HCT116 (cell line): ENCODE data around the gene IQCM. TPM values are rescaled to one million over a fixed set of nuclear protein-coding genes. Genes with fewer than 3 reads are reported as not detected.

Source experiments
- ATAC-seq: fragments of 200-7000 bp; cut with Tn5 transposase; 2 replicates; pipeline ENCODE4 v1.9.1; 2020; ENCODE audit warnings: mild to moderate bottlenecking, moderate library complexity
- BruUV-seq: library from RNA; stranded (reverse); fragments of 400-500 nt; replicated peaks from 2 replicates; lab custom pipeline; 2021; lab: Mats Ljungman, UMichigan
- CTCF ChIA-PET: fragments of 300-600 bp; sonication (Branson Sonifier 250); formaldehyde crosslinking; loops from one replicate; lab custom pipeline; 2021; ENCODE audit warnings: antibody characterized with exemption; lab: Charles Lee
- POLR2A ChIA-PET: fragments of 300-600, 350-600 bp; sonication (Branson Sonifier 250); formaldehyde crosslinking; loops from one replicate; lab custom pipeline; 2021; ENCODE audit warnings: antibody characterized with exemption; lab: Charles Lee
- RAD21 ChIA-PET, 2 experiments: fragments of 300-600 bp; sonication (Branson Sonifier 250); formaldehyde crosslinking; loops; one replicate each; lab custom pipeline; 2023; ENCODE audit warnings: low total read pairs in 2 of 2; ENCODE audit not compliant: uncharacterized antibody in 2 of 2, unreplicated experiment in 2 of 2, low non-redundant PET in 1 of 2; lab: Charles Lee
- DNase-seq: peaks from one replicate; pipeline ENCODE4 v3.0.0-alpha.2; 2010; ENCODE audit warnings: low read depth, low spot score
- H2AFZ ChIP-seq: fragments of 200-600 bp; shearing (Covaris generic), sonication (generic); 2 replicates; pipeline ENCODE4 v1.6.1; 2017; ENCODE audit warnings: low read depth, mixed run types, mixed read lengths, antibody characterized with exemption, low read length; ENCODE audit not compliant: poor library complexity, severe bottlenecking
- H3K27ac ChIP-seq: 2 replicates; pipeline ENCODE4 v1.5.1; 2012; ENCODE audit warnings: low read depth, low read length
- H3K27me3 ChIP-seq: fragments of 200-600 bp; sonication (generic); 2 replicates; pipeline ENCODE4 v1.6.1; 2016; ENCODE audit warnings: mixed run types, low read length, mixed read lengths; ENCODE audit not compliant: insufficient read depth
- H3K36me3 ChIP-seq, 2 experiments: fragments of 200-500 bp in 1 of 2; fragments of 200-600 bp in 1 of 2; sonication (Bioruptor generic) in 1 of 2; sonication (generic) in 1 of 2; 2 replicates each; pipeline versions ENCODE4 v1.5.1 to v1.6.1; 2014 to 2016; ENCODE audit warnings: low read length in 2 of 2, inconsistent platforms in 1 of 2, mixed read lengths in 1 of 2, mixed run types in 1 of 2; ENCODE audit not compliant: insufficient read depth in 2 of 2, control insufficient read depth in 1 of 2
- H3K4me1 ChIP-seq, 2 experiments: fragments of 200-600 bp in 1 of 2; sonication (generic) in 1 of 2; 2 replicates each; pipeline versions ENCODE4 v1.5.1 to v1.6.1; 2012 to 2017; ENCODE audit warnings: low read length in 2 of 2, inconsistent platforms in 1 of 2, mild to moderate bottlenecking in 1 of 2, mixed read lengths in 1 of 2, mixed run types in 1 of 2, moderate library complexity in 1 of 2; ENCODE audit not compliant: insufficient read depth in 2 of 2, control insufficient read depth in 1 of 2
- H3K4me2 ChIP-seq: fragments of 200-600 bp; sonication (generic); 2 replicates; pipeline ENCODE4 v1.6.1; 2017; ENCODE audit warnings: mixed run types, low read length, mixed read lengths
- H3K4me3 ChIP-seq, 2 experiments: fragments of 200-600 bp in 1 of 2; sonication (generic) in 1 of 2; replicated peaks in 1 of 2; 2 replicates each; pipeline ENCODE4 v1.5.1; 2011 to 2016; ENCODE audit warnings: low read length in 2 of 2, control low read depth in 1 of 2, low read depth in 1 of 2, mild to moderate bottlenecking in 1 of 2, mixed read lengths in 1 of 2, mixed run types in 1 of 2
- H3K79me2 ChIP-seq: fragments of 200-600 bp; sonication (generic); 2 replicates; pipeline ENCODE4 v1.6.1; 2017; ENCODE audit warnings: mild to moderate bottlenecking, mixed run types, low read length, moderate library complexity, mixed read lengths; ENCODE audit not compliant: insufficient read depth
- H3K9ac ChIP-seq: fragments of 200-600 bp; sonication (generic); 2 replicates; pipeline ENCODE4 v1.6.1; 2016; ENCODE audit warnings: low read length, mixed read lengths
- H3K9me2 ChIP-seq: fragments of 200-600 bp; sonication (generic), shearing (Covaris generic); 2 replicates; pipeline ENCODE4 v1.6.1; 2017; ENCODE audit warnings: mixed run types, mild to moderate bottlenecking, moderate library complexity; ENCODE audit not compliant: insufficient read depth
- H3K9me3 ChIP-seq, 2 experiments: fragments of 200-500 bp in 1 of 2; fragments of 200-600 bp in 1 of 2; sonication (Bioruptor generic) in 1 of 2; sonication (generic) in 1 of 2; 2 replicates each; pipeline ENCODE4 v1.6.1; 2014 to 2017; ENCODE audit warnings: low read length in 2 of 2, mixed read lengths in 2 of 2, inconsistent platforms in 1 of 2, low read depth in 1 of 2, mild to moderate bottlenecking in 1 of 2, mixed run types in 1 of 2, moderate library complexity in 1 of 2; ENCODE audit not compliant: control insufficient read depth in 1 of 2, insufficient read depth in 1 of 2
- H4K20me1 ChIP-seq: fragments of 200-600 bp; sonication (generic), shearing (Covaris generic); 2 replicates; pipeline ENCODE4 v1.6.1; 2017; ENCODE audit warnings: mixed run types, mild to moderate bottlenecking, moderate library complexity; ENCODE audit not compliant: insufficient read depth
- CEBPB ChIP-seq: IDR thresholded peaks from 2 replicates; pipeline ENCODE4 v1.6.1; 2012; ENCODE audit warnings: low read depth
- EGR1 ChIP-seq: IDR thresholded peaks from 2 replicates; pipeline ENCODE4 v1.6.1; 2012; ENCODE audit warnings: low read depth
- ELF1 ChIP-seq: IDR thresholded peaks from 2 replicates; pipeline ENCODE4 v1.6.1; 2012; ENCODE audit warnings: low read depth, borderline replicate concordance
- EZH2 ChIP-seq: fragments of 200-600 bp; sonication (generic); IDR thresholded peaks from 2 replicates; pipeline ENCODE4 v1.6.1; 2017; ENCODE audit warnings: antibody characterized with exemption, mixed run types
- EZH2phosphoT487 ChIP-seq: fragments of 200-600 bp; IDR thresholded peaks from 2 replicates; pipeline ENCODE4 v1.6.1; 2018; ENCODE audit warnings: antibody characterized with exemption, borderline replicate concordance
- FOSL1 ChIP-seq: IDR thresholded peaks from 2 replicates; pipeline ENCODE4 v1.6.1; 2012; ENCODE audit warnings: low read depth
- POLR2A ChIP-seq: IDR thresholded peaks from 2 replicates; pipeline ENCODE4 v1.7.0; 2011; ENCODE audit warnings: borderline replicate concordance; ENCODE audit not compliant: insufficient read depth, insufficient read length; ENCODE audit errors: extremely low read depth
- POLR2AphosphoS5 ChIP-seq: IDR thresholded peaks from 2 replicates; pipeline ENCODE4 v1.6.1; 2011; ENCODE audit warnings: mild to moderate bottlenecking, low read depth, low read length, moderate library complexity
- SP1 ChIP-seq: IDR thresholded peaks from 2 replicates; pipeline ENCODE4 v1.6.1; 2012; ENCODE audit warnings: low read depth
- ZNF274 ChIP-seq: fragments of 200-500 bp; sonication (Bioruptor generic); IDR thresholded peaks from 2 replicates; pipeline ENCODE4 v1.6.1; 2014; ENCODE audit warnings: mild to moderate bottlenecking, low read depth, low read length, inconsistent platforms
- intact Hi-C: fragments of 100-400 bp; cut with micrococcal nuclease; formaldehyde crosslinking; loops from 2 replicates; pipeline ENCODE4 v1.10.0; 2022
- total RNA-seq: library from RNA; stranded (reverse); gene quantifications from one replicate; pipeline ENCODE4 v1.2.1, GENCODE V29; 2021; ENCODE audit not compliant: unreplicated experiment
- TF ChIP-seq, protein P1 (sequence below), 3 experiments: fragments of 200-600 bp in 1 of 3; sonication (generic) in 1 of 3; IDR thresholded peaks in 2 of 3; conservative IDR thresholded peaks in 1 of 3; 2 replicates each; pipeline ENCODE4 v1.5.1; 2012 to 2017; ENCODE audit warnings: low read depth in 2 of 3, low read length in 2 of 3, antibody characterized with exemption in 1 of 3, borderline replicate concordance in 1 of 3, control low read depth in 1 of 3, mild to moderate bottlenecking in 1 of 3, mixed read lengths in 1 of 3, mixed run types in 1 of 3, moderate library complexity in 1 of 3; ENCODE audit not compliant: insufficient read depth in 1 of 3
- TF ChIP-seq, protein P2 (sequence below): IDR thresholded peaks from 2 replicates; pipeline ENCODE4 v1.6.1; 2012

The IQCM gene
- total RNA-seq, 1 experiment from 2014 or later, result 0.20 TPM

DNA sequence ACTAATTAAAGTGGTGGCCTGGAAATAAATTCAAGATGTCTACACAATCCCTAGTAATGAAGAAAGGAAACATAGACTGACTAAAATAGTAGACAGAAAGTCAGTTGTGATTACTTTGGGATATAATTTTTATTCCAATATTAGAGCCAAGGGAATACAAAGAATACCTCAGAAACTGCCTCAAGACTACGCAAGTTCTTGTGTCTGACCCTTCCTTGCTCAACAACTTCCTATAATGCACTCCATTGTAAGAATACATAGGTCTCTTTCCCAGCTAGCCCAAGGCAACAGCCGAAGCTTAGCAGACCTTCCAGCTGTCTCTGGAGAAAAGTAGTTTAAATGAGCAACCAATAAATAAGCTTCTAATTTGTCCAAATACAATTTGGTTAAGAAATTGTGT is 315.9 kb downstream of the IQCM start:
- no peak overlapping the region for H3K4me2 ChIP-seq
- POLR2A ChIA-PET, result no interaction called here
- RAD21 ChIA-PET, result no interaction called here
- DNase-seq, result no peak
- no peaks in the 10 kb centered on the region for H4K20me1 ChIP-seq
- intact Hi-C loops, result no loop called here
- TF ChIP-seq POLR2A (no peak), EZH2phosphoT487 (no peak), ZNF274 (no peak), POLR2AphosphoS5 (no peak), EZH2 (no peak), ELF1 (no peak), FOSL1 (no peak), CEBPB (no peak), EGR1 (no peak), SP1 (no peak)
- TF ChIP-seq, protein P1, sequence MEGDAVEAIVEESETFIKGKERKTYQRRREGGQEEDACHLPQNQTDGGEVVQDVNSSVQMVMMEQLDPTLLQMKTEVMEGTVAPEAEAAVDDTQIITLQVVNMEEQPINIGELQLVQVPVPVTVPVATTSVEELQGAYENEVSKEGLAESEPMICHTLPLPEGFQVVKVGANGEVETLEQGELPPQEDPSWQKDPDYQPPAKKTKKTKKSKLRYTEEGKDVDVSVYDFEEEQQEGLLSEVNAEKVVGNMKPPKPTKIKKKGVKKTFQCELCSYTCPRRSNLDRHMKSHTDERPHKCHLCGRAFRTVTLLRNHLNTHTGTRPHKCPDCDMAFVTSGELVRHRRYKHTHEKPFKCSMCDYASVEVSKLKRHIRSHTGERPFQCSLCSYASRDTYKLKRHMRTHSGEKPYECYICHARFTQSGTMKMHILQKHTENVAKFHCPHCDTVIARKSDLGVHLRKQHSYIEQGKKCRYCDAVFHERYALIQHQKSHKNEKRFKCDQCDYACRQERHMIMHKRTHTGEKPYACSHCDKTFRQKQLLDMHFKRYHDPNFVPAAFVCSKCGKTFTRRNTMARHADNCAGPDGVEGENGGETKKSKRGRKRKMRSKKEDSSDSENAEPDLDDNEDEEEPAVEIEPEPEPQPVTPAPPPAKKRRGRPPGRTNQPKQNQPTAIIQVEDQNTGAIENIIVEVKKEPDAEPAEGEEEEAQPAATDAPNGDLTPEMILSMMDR (IDR thresholded peaks at IDR 0.05 in 2 of 3, conservative IDR thresholded peaks at IDR 0.05 in 1 of 3; ENCODE audit: borderline replicate concordance in 1 of 3, insufficient read depth in 1 of 3, low read depth in 2 of 3, low read length in 2 of 3), result no peak
- TF ChIP-seq, protein P2, sequence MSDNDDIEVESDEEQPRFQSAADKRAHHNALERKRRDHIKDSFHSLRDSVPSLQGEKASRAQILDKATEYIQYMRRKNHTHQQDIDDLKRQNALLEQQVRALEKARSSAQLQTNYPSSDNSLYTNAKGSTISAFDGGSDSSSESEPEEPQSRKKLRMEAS, result no peak
- no peak overlapping the region for H3K27ac ChIP-seq
- no peak overlapping the region for H3K4me3 ChIP-seq
- H3K9ac ChIP-seq, result no peak overlapping the region
- H3K79me2 ChIP-seq, result no peaks in the 10 kb centered on the region
- H3K9me3 ChIP-seq, result no peaks in the 10 kb centered on the region
- H3K9me2 ChIP-seq, result no peaks in the 10 kb centered on the region
- H2AFZ ChIP-seq, result no peak overlapping the region
- CTCF ChIA-PET, result no interaction called here
- BruUV-seq, result no TSS peak
- ATAC-seq, result no peak
- H3K4me1 ChIP-seq, result no peaks in the 10 kb centered on the region
- no peaks in the 10 kb centered on the region for H3K36me3 ChIP-seq
- no peaks in the 10 kb centered on the region for H3K27me3 ChIP-seq
